Fibroblast of peridontal ligament (primary cell): ENCODE data around the gene RPL9.
"Not testable (repeated sequence)": the region's sequence is repeated elsewhere in the genome, so short reads cannot be mapped to it uniquely, and the experiment has no call there.

Experiments used
- DNase-seq: peaks from one replicate; pipeline ENCODE4 v3.0.0-alpha.2; 2010; ENCODE audit errors: extremely low read depth

Gene RPL9

GRCh38 chr4:39426728-39427127 is 32.0 kb downstream of the RPL9 start:
- DNase-seq: no peak

GRCh38 chr4:39425297-39425696 is 33.4 kb downstream of the RPL9 start:
- not testable (repeated sequence) for DNase-seq

DNA sequence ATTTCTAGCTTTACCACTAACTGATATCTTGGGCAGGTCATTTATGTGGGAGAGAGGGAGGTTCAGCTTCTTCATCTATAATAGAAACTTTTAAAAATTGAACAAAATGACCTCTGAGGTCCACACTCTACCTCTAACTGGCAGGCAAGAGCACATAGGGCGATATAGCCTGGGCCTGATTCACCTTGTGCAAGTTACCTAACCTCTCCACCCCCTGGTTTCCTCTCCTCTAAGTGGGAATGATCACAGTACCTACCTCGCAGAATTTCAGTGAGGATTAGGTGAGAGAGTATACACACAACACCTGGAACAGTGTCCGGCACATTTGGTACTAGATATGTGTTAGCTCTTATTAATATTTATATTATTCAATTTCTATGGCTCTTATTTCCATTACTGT is 36.5 kb downstream of the RPL9 start:
- DNase-seq: no peak

GRCh38 chr4:39415678-39416283 is 42.9 kb downstream of the RPL9 start:
- DNase-seq: no peak

GRCh38 chr4:39411561-39411960 is 47.2 kb downstream of the RPL9 start:
- DNase-seq: not testable (repeated sequence)

- peak; percentile 33 for DNase-seq
Observed at GRCh38 chr4:39410415-39410814, 48.3 kb downstream of the RPL9 start.

DNA sequence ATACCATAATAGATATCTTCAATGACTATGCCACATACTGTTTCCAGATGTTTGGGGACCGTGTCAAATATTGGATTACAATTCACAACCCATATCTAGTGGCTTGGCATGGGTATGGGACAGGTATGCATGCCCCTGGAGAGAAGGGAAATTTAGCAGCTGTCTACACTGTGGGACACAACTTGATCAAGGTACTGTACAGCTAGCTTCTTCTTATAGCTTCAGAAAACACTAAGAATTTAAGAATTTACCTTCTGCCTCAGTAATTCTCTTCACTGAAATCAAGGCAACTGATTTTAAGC is 51.2 kb downstream of the RPL9 start:
- no peak for DNase-seq

DNA sequence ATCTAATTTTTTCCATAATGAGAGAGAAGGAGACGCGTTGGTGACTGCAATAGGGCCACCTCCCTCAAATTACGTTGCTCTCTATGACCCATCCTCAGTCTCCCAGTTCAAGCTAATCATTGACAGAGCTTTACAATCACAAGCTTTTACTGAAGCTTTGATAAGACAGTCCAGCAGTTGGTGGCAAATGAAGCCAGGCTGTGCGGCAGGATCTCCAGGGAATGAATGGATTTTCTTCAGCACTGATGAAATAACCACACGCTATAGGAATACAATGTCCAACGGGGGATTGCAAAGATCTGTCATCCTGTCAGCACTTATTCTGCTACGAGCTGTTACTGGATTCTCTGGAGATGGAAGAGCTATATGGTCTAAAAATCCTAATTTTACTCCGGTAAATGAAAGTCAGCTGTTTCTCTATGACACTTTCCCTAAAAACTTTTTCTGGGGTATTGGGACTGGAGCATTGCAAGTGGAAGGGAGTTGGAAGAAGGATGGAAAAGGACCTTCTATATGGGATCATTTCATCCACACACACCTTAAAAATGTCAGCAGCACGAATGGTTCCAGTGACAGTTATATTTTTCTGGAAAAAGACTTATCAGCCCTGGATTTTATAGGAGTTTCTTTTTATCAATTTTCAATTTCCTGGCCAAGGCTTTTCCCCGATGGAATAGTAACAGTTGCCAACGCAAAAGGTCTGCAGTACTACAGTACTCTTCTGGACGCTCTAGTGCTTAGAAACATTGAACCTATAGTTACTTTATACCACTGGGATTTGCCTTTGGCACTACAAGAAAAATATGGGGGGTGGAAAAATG is 51.7 kb downstream of the RPL9 start, which contains the start of gene KLB:
Gene KLB, plus strand, starts transcription at position 168 of the 821 bp plus-strand sequence. Its CDS starts 20 bp downstream, at position 188.
- DNase-seq: no peak
